Keratinocyte (primary cell): ENCODE results near the gene DCHS2.

Experiments used
- EZH2 ChIP-seq: IDR thresholded peaks from one replicate; pipeline ENCODE4 v1.6.1; 2012; ENCODE audit warnings: inconsistent platforms, mild to moderate bottlenecking, low read length, moderate library complexity
- TF ChIP-seq, protein P1 (sequence below), 3 experiments: IDR thresholded peaks in 1 of 3; conservative IDR thresholded peaks in 1 of 3; optimal IDR thresholded peaks in 1 of 3; 2 replicates in 2 of 3; 3 replicates in 1 of 3; pipeline versions ENCODE3 to v1.5.1; 2011; ENCODE audit warnings: low read length in 3 of 3, mild to moderate bottlenecking in 3 of 3, moderate library complexity in 2 of 3, control low read depth in 1 of 3, inconsistent platforms in 1 of 3; ENCODE audit not compliant: insufficient read depth in 2 of 3; ENCODE audit errors: extremely low read depth in 1 of 3

GRCh38 chr4:154406018-154406795 is 85.4 kb downstream of the DCHS2 start:
- TF ChIP-seq, protein P1, sequence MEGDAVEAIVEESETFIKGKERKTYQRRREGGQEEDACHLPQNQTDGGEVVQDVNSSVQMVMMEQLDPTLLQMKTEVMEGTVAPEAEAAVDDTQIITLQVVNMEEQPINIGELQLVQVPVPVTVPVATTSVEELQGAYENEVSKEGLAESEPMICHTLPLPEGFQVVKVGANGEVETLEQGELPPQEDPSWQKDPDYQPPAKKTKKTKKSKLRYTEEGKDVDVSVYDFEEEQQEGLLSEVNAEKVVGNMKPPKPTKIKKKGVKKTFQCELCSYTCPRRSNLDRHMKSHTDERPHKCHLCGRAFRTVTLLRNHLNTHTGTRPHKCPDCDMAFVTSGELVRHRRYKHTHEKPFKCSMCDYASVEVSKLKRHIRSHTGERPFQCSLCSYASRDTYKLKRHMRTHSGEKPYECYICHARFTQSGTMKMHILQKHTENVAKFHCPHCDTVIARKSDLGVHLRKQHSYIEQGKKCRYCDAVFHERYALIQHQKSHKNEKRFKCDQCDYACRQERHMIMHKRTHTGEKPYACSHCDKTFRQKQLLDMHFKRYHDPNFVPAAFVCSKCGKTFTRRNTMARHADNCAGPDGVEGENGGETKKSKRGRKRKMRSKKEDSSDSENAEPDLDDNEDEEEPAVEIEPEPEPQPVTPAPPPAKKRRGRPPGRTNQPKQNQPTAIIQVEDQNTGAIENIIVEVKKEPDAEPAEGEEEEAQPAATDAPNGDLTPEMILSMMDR (optimal IDR thresholded peaks at IDR 0.05 in 1 of 3, IDR thresholded peaks at IDR 0.05 in 1 of 3, conservative IDR thresholded peaks at IDR 0.05 in 1 of 3; ENCODE audit: extremely low read depth in 1 of 3, insufficient read depth in 2 of 3, low read length in 3 of 3) = no peak
- TF ChIP-seq EZH2 = no peak
